Adrenal gland (tissue), 5 donors: ENCODE results near the gene PRORP.

ENCODE experiments used
- CTCF ChIP-seq, 6 experiments: fragments of 450-650 bp in 4 of 6; fragments of 200-600 bp in 2 of 6; sonication (generic) in 1 of 6; IDR thresholded peaks; 1 replicate in 5 of 6; 2 replicates in 1 of 6; pipeline versions ENCODE4 v1.5.1 to v1.8.0; 2016 to 2021; ENCODE audit warnings: antibody characterized with exemption in 6 of 6, mild to moderate bottlenecking in 2 of 6, moderate library complexity in 1 of 6
- POLR2A ChIP-seq, 2 donors: fragments of 450-650 bp; IDR thresholded peaks; one replicate each; pipeline ENCODE4 v1.6.1; 2017; ENCODE audit warnings: antibody characterized with exemption in 2 of 2, mild to moderate bottlenecking in 2 of 2, moderate library complexity in 1 of 2
- donor health status: DM: no; HTN: no; CAD: no.

- TF ChIP-seq CTCF (IDR thresholded peaks at IDR 0.05): no peak
- TF ChIP-seq POLR2A (IDR thresholded peaks at IDR 0.05): no peak
Measured at GRCh38 chr14:35158951-35159653, 36.8 kb downstream of the PRORP start.
